Measurements from ENCODE around the gene SKI.

The SKI gene

DNA sequence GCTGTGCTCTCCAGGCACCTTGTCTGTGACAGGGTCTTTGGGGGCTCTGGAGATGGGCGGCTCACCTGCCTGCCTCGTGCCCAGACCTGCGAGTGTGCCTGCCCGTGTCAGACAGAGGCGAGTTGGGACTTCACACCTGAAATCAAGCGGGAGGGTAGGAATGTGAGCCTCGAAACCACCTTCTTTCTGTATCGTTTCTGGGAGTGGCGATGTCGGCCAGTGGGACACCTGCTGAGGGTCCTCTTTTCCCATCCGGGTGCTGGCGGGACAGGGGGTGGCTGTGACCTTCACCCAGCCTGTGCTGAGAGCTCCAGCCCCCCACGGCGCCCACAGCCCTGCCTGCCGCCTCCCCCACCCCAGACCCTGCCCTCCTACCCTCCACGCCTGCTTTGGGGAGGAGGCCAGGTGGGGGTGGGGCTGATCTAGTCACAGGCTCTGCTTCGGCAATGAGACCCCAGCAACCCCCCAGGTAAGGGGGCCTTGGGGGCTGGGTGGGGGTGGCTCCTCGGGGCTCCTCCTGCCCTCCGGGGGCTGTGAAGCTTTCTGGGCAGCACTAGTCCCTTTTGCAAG is 17.9 kb upstream of the SKI start:
- CTCF ChIA-PET: interaction anchor here (1.6 kb wide), 1 partner anchor 11 kb away, joined by 3 read pairs; no protein-coding TSS in a partner anchor
- POLR2A ChIA-PET: interaction anchor here (1.0 to 1.1 kb wide), 2 partner anchors 14 to 17 kb away, joined by 3 to 4 read pairs; no protein-coding TSS in a partner anchor
- H3K27me3 ChIP-seq (replicated peaks in 2 of 5; ENCODE audit: control insufficient read depth in 4 of 5, insufficient read depth in 5 of 5, low read length in 4 of 5): no peaks in the 10 kb centered on the region
- H3K27ac ChIP-seq (ENCODE audit: insufficient read depth in 1 of 2, low read depth in 1 of 2, low read length in 2 of 2, poor library complexity in 1 of 2, severe bottlenecking in 2 of 2): no peak overlapping the region
- peaks cover 0 to 37% (median 34%) of the 10 kb centered on the region in 4 experiments for H3K4me1 ChIP-seq (ENCODE audit: control extremely low read depth in 1 of 4, control insufficient read depth in 4 of 4, insufficient read depth in 4 of 4, low read length in 3 of 4)
- no peak overlapping the region for H3K4me3 ChIP-seq (ENCODE audit: control insufficient read depth in 1 of 7, extremely low read depth in 1 of 7, insufficient read depth in 4 of 7, low read depth in 2 of 7, low read length in 6 of 7)
- DNase-seq: no peak
- H3K9me3 ChIP-seq (ENCODE audit: control extremely low read depth in 1 of 5, control insufficient read depth in 4 of 5, insufficient read depth in 2 of 5, low read depth in 1 of 5, low read length in 4 of 5): no peaks in the 10 kb centered on the region
- WGBS (ENCODE audit: insufficient coverage): 95% methylated on average over 15 of the region's 19 CpGs
- H3K36me3 ChIP-seq (ENCODE audit: control insufficient read depth in 4 of 4, insufficient read depth in 4 of 4, low read length in 3 of 4): no peaks in the 10 kb centered on the region

GRCh38 chr1:2210786-2211185 is 17.3 kb upstream of the SKI start:
- WGBS (ENCODE audit: insufficient coverage): 96% methylated on average over 13 of the region's 13 CpGs
- H3K27me3 ChIP-seq (replicated peaks in 2 of 5; ENCODE audit: control insufficient read depth in 4 of 5, insufficient read depth in 5 of 5, low read length in 4 of 5): no peaks in the 10 kb centered on the region
- H3K27ac ChIP-seq (ENCODE audit: insufficient read depth in 1 of 2, low read depth in 1 of 2, low read length in 2 of 2, poor library complexity in 1 of 2, severe bottlenecking in 2 of 2): no peak overlapping the region
- DNase-seq: peak in 1 of 3 donors; percentile 33
- POLR2A ChIA-PET: interaction anchor here (1.0 to 1.1 kb wide), 2 partner anchors 13 to 17 kb away, joined by 3 to 4 read pairs; no protein-coding TSS in a partner anchor
- CTCF ChIA-PET: interaction anchor here (1.2 to 1.6 kb wide), 3 partner anchors 10 to 29 kb away, joined by 3 to 5 read pairs (median 4); no protein-coding TSS in a partner anchor
- peaks cover 0 to 31% (median 28%) of the 10 kb centered on the region in 4 experiments for H3K4me1 ChIP-seq (ENCODE audit: control extremely low read depth in 1 of 4, control insufficient read depth in 4 of 4, insufficient read depth in 4 of 4, low read length in 3 of 4)
- H3K4me3 ChIP-seq (ENCODE audit: control insufficient read depth in 1 of 7, extremely low read depth in 1 of 7, insufficient read depth in 4 of 7, low read depth in 2 of 7, low read length in 6 of 7): no peak overlapping the region
- H3K9me3 ChIP-seq (ENCODE audit: control extremely low read depth in 1 of 5, control insufficient read depth in 4 of 5, insufficient read depth in 2 of 5, low read depth in 1 of 5, low read length in 4 of 5): no peaks in the 10 kb centered on the region
- H3K36me3 ChIP-seq (ENCODE audit: control insufficient read depth in 4 of 4, insufficient read depth in 4 of 4, low read length in 3 of 4): no peaks in the 10 kb centered on the region

DNA sequence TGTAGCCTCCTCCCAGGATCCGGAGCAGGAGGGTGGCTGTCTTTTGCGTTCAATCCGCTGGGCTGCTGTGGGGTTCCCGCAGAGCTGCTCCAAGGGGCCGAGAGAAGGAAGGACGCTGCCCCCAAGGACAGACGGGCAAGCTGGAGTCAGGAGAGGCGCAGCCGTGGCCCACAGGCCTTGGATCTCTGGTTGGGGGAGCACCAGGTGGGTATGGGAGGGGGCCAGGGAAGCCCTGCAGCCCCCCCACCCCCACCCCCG is 15.9 kb upstream of the SKI start:
- DNase-seq: no peak
- Histone ChIP-seq H3K9me3 (ENCODE audit: control extremely low read depth in 1 of 5, control insufficient read depth in 4 of 5, insufficient read depth in 2 of 5, low read depth in 1 of 5, low read length in 4 of 5) (no peaks in the 10 kb centered on the region), H3K27ac (ENCODE audit: insufficient read depth in 1 of 2, low read depth in 1 of 2, low read length in 2 of 2, poor library complexity in 1 of 2, severe bottlenecking in 2 of 2) (peak overlapping the region; percentile 25 to 75), H3K4me1 (ENCODE audit: control extremely low read depth in 1 of 4, control insufficient read depth in 4 of 4, insufficient read depth in 4 of 4, low read length in 3 of 4) (peaks cover 0 to 26% (median 25%) of the 10 kb centered on the region in 4 experiments), H3K27me3 (replicated peaks in 2 of 5; ENCODE audit: control insufficient read depth in 4 of 5, insufficient read depth in 5 of 5, low read length in 4 of 5) (no peaks in the 10 kb centered on the region), H3K36me3 (ENCODE audit: control insufficient read depth in 4 of 4, insufficient read depth in 4 of 4, low read length in 3 of 4) (no peaks in the 10 kb centered on the region), H3K4me3 (ENCODE audit: control insufficient read depth in 1 of 7, extremely low read depth in 1 of 7, insufficient read depth in 4 of 7, low read depth in 2 of 7, low read length in 6 of 7) (peak overlapping the region in 2 of 7 experiments; percentile 33 to 55)
- 80% methylated on average over 4 of the region's 10 CpGs for WGBS (ENCODE audit: insufficient coverage)
- POLR2A ChIA-PET: interaction anchor here (1.1 to 2.0 kb wide), 4 partner anchors 13 to 18 kb away, joined by 3 to 15 read pairs (median 6); partner anchors contain the start of gene FAAP20
- CTCF ChIA-PET: interaction anchor here (1.0 to 2.1 kb wide), 6 partner anchors 10 to 47 kb away, joined by 3 to 9 read pairs (median 4); no protein-coding TSS in a partner anchor

DNA sequence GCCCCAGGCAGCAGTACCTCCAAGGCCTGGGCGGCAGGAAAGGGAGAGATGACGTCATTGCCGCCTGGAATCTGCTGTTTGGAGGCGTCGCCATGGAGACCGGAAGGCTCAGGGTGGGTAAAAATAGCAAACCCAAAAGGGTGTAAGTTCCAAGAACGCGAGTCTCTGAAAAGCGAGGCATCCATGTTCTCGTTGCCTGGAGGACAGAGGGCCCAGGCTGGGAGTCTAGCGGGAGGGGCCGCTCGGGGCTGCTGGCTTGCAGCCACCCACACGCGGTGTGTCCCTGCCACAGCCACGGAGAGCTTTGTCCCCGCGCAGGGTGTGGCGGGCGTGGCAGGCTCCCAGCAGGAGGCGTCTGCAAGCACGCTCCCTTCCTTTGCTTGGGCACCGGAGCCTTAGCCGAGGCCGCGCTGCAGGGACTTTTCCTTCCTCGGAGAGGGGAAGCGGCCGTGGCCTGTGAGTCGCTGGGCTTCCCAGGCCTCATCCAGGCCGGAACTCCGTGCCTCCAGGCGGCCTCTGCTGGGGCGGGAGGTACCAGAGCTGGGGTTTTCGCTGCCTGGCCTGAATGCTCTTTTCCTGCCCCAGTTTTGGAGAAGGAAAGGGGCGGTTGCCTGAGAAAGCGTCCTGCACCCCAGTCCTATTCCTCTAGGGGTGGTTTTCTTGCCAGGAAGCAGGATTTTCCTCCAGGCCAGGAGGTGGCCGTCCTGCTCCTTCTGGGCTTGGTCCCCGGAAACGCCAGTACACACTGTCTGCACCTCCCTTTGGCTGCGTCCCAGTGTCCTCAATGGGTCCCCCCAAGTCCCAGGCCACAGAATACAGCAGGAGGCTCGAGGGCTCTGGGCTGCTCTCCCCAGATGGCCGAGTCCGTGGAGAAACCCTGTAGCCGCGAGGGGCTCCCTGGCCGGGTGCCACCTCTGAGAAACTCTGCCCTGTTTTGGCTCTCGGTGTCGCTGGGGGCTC is 15.3 kb upstream of the SKI start:
- peak; percentile 86 to 92 (median 91) for DNase-seq
- H3K27ac ChIP-seq (ENCODE audit: insufficient read depth in 1 of 2, low read depth in 1 of 2, low read length in 2 of 2, poor library complexity in 1 of 2, severe bottlenecking in 2 of 2): peak overlapping the region; percentile 40 to 75

DNA sequence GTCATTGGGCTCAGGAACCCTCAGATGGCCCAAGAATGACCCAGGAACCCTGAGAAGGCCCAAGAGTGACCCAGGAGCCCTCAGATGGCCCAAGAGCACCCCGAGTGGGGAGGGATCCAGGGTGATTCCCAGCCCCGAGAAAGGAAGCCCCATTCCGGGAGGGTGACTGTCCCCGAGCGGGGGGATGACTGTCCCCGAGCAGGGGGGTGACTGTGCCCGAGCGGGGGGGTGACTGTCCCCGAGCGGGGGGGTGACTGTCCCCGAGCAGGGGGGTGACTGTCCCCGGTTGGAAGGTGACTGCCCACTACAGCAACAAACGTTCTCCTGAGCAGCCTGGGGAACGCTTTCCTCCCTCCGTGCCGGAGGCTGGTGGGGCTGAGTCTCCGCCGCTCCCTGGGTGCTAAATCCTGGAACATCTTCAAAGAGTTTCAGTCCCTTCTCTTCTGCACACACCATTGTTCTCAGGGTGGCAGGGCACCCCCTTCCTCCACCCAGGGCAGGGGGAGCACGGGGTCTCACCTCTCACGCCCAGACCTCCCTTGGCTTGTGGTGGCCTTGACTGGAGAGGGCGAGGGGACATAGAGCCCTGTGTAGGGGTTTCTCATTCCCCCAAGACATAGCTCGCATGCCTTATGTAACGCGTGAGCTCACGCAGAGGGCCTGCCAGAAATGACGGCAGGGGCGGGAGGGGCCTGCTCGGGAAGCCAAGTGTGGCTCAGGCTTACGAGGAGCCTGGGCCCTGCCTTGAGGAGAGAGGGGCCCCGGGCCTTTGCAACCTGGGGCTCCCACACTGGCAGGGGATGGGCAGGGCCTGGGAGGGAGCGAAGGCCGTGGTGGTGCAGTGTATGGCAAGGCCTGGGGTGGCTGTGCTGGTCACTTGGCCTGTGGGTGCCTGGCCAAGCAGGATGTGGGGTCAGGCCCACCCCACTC is 14.3 kb upstream of the SKI start:
- Histone ChIP-seq H3K27ac (ENCODE audit: insufficient read depth in 1 of 2, low read depth in 1 of 2, low read length in 2 of 2, poor library complexity in 1 of 2, severe bottlenecking in 2 of 2) (no peak overlapping the region), H3K27me3 (replicated peaks in 2 of 5; ENCODE audit: control insufficient read depth in 4 of 5, insufficient read depth in 5 of 5, low read length in 4 of 5) (no peaks in the 10 kb centered on the region), H3K4me1 (ENCODE audit: control extremely low read depth in 1 of 4, control insufficient read depth in 4 of 4, insufficient read depth in 4 of 4, low read length in 3 of 4) (peaks cover 0 to 26% (median 25%) of the 10 kb centered on the region in 4 experiments), H3K36me3 (ENCODE audit: control insufficient read depth in 4 of 4, insufficient read depth in 4 of 4, low read length in 3 of 4) (no peaks in the 10 kb centered on the region), H3K4me3 (ENCODE audit: control insufficient read depth in 1 of 7, extremely low read depth in 1 of 7, insufficient read depth in 4 of 7, low read depth in 2 of 7, low read length in 6 of 7) (peak overlapping the region in 1 of 7 experiments; percentile 70), H3K9me3 (ENCODE audit: control extremely low read depth in 1 of 5, control insufficient read depth in 4 of 5, insufficient read depth in 2 of 5, low read depth in 1 of 5, low read length in 4 of 5) (no peaks in the 10 kb centered on the region)
- ChIA-PET CTCF (interaction anchor here (0.6 to 1.0 kb wide), 2 partner anchors 11 to 19 kb away, joined by 3 read pairs; partner anchors contain the start of gene FAAP20), POLR2A (no interaction called here)
- no peak for DNase-seq
- WGBS (ENCODE audit: insufficient coverage): 92% methylated on average over 29 of the region's 32 CpGs

More for the DNA sequence above, 15.3 kb upstream of the SKI start:
- CTCF ChIA-PET: interaction anchor here (1.0 to 2.1 kb wide), 5 partner anchors 9 to 46 kb away, joined by 3 to 9 read pairs (median 3); no protein-coding TSS in a partner anchor
- H3K36me3 ChIP-seq (ENCODE audit: control insufficient read depth in 4 of 4, insufficient read depth in 4 of 4, low read length in 3 of 4): no peaks in the 10 kb centered on the region
- no peaks in the 10 kb centered on the region for H3K9me3 ChIP-seq (ENCODE audit: control extremely low read depth in 1 of 5, control insufficient read depth in 4 of 5, insufficient read depth in 2 of 5, low read depth in 1 of 5, low read length in 4 of 5)
- POLR2A ChIA-PET: interaction anchor here (1.1 to 2.0 kb wide), 4 partner anchors 14 to 18 kb away, joined by 3 to 15 read pairs (median 6); partner anchors contain the start of gene FAAP20
- no peaks in the 10 kb centered on the region for H3K27me3 ChIP-seq (replicated peaks in 2 of 5; ENCODE audit: control insufficient read depth in 4 of 5, insufficient read depth in 5 of 5, low read length in 4 of 5)
- peaks cover 0 to 26% (median 25%) of the 10 kb centered on the region in 4 experiments for H3K4me1 ChIP-seq (ENCODE audit: control extremely low read depth in 1 of 4, control insufficient read depth in 4 of 4, insufficient read depth in 4 of 4, low read length in 3 of 4)
- H3K4me3 ChIP-seq (ENCODE audit: control insufficient read depth in 1 of 7, extremely low read depth in 1 of 7, insufficient read depth in 4 of 7, low read depth in 2 of 7, low read length in 6 of 7): peak overlapping the region in 6 of 7 experiments; percentile 10 to 70 (median 42)
- WGBS (ENCODE audit: insufficient coverage): 15% methylated on average over 38 of the region's 49 CpGs

DNA sequence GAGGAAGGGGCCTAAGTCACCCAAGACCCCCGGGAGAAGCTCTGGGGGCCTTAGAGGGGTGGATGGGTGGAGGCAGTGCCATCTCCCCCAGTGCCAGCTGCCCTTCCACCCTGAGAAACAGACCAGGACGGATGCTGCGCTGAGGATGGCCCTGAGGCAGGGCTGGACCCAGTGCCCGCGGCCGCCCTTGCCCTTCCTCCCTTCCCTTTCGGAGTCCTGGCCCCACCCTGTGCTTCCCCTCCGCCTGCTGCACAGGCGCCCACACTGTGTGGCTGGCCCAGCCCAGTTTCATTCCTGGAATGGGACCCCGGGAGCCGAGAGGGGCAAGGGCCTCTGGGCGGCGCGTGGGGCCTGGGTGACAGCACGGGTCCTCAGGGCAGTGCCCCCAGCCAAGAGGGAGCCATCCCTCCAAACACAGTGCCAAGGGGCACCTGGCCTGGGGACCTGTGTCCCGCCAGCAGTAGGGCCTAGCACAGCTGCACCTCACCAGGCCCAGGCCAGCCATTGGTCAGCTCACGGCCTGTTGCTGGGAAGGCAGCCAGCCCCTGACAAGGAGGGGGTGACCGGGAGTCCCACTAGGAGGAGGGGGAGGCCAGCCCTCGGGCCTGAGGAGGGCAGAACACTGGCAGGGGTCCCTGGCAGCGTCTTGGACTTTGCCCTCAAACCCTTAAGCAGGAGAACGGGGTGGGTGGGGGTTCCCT is 13.4 kb upstream of the SKI start:
- ChIA-PET POLR2A (no interaction called here), CTCF (interaction anchor here (0.6 to 1.0 kb wide), 2 partner anchors 10 to 20 kb away, joined by 3 read pairs; partner anchors contain the start of gene FAAP20)
- no peak overlapping the region for H3K4me3 ChIP-seq (ENCODE audit: control insufficient read depth in 1 of 7, extremely low read depth in 1 of 7, insufficient read depth in 4 of 7, low read depth in 2 of 7, low read length in 6 of 7)

More for the DNA sequence above, 13.4 kb upstream of the SKI start:
- peaks cover 0 to 26% (median 25%) of the 10 kb centered on the region in 4 experiments for H3K4me1 ChIP-seq (ENCODE audit: control extremely low read depth in 1 of 4, control insufficient read depth in 4 of 4, insufficient read depth in 4 of 4, low read length in 3 of 4)
- 86% methylated on average over 15 of the region's 21 CpGs for WGBS (ENCODE audit: insufficient coverage)
- no peak for DNase-seq
- H3K9me3 ChIP-seq (ENCODE audit: control extremely low read depth in 1 of 5, control insufficient read depth in 4 of 5, insufficient read depth in 2 of 5, low read depth in 1 of 5, low read length in 4 of 5): no peaks in the 10 kb centered on the region
- H3K27ac ChIP-seq (ENCODE audit: insufficient read depth in 1 of 2, low read depth in 1 of 2, low read length in 2 of 2, poor library complexity in 1 of 2, severe bottlenecking in 2 of 2): no peak overlapping the region
- no peaks in the 10 kb centered on the region for H3K27me3 ChIP-seq (replicated peaks in 2 of 5; ENCODE audit: control insufficient read depth in 4 of 5, insufficient read depth in 5 of 5, low read length in 4 of 5)
- no peaks in the 10 kb centered on the region for H3K36me3 ChIP-seq (ENCODE audit: control insufficient read depth in 4 of 4, insufficient read depth in 4 of 4, low read length in 3 of 4)
